ENCODE results near the gene CEP89.

CEP89 gene

DNA sequence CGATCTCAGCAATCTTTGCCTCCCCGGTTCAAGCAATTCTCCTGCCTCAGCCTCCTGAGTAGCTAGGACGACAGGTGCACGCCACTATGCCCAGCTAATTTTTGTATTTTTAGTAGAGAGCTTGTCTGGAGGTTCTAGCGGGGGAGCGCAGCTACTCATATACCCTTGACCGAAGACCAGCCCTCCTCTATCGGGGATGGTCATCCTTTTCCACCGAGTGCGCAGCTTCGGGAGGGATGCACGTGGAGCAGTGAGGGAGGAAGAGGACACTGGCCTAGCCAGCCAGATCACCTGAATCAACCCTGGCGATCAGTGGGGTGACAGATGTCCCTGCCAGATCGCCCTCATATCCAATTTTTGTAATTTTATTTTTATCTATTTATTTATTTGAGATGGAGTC, 109.0 kb downstream of the CEP89 start:
- Histone ChIP-seq H3K4me1 (ENCODE audit: insufficient read depth, low read length, severe bottlenecking) (no peaks in the 10 kb centered on the region), H3K27ac (ENCODE audit: low read depth, low read length, poor library complexity, severe bottlenecking) (no peak overlapping the region), H4K20me1 (ENCODE audit: insufficient read depth, low read length) (no peaks in the 10 kb centered on the region), H3K4me2 (ENCODE audit: low read length) (no peak overlapping the region), H3K9me3 (ENCODE audit: low read length) (no peaks in the 10 kb centered on the region), H3K36me3 (ENCODE audit: insufficient read depth, low read length) (no peaks in the 10 kb centered on the region), H3K4me3 (ENCODE audit: low read depth, low read length, poor library complexity, severe bottlenecking) (no peak overlapping the region), H3K27me3 (ENCODE audit: insufficient read depth, low read length) (no peaks in the 10 kb centered on the region), H3K9ac (ENCODE audit: low read length) (no peak overlapping the region), H3K9me2 (ENCODE audit: low read depth, low read length) (no peaks in the 10 kb centered on the region), H2AFZ (ENCODE audit: low read length) (no peak overlapping the region), H3K79me2 (ENCODE audit: insufficient read depth, low read length) (no peaks in the 10 kb centered on the region), H3F3A (ENCODE audit: insufficient read depth, low read length) (no peaks in the 10 kb centered on the region)
- TF ChIP-seq, protein P1, sequence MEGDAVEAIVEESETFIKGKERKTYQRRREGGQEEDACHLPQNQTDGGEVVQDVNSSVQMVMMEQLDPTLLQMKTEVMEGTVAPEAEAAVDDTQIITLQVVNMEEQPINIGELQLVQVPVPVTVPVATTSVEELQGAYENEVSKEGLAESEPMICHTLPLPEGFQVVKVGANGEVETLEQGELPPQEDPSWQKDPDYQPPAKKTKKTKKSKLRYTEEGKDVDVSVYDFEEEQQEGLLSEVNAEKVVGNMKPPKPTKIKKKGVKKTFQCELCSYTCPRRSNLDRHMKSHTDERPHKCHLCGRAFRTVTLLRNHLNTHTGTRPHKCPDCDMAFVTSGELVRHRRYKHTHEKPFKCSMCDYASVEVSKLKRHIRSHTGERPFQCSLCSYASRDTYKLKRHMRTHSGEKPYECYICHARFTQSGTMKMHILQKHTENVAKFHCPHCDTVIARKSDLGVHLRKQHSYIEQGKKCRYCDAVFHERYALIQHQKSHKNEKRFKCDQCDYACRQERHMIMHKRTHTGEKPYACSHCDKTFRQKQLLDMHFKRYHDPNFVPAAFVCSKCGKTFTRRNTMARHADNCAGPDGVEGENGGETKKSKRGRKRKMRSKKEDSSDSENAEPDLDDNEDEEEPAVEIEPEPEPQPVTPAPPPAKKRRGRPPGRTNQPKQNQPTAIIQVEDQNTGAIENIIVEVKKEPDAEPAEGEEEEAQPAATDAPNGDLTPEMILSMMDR (IDR thresholded peaks at IDR 0.05; ENCODE audit: low read length) = no peak
- TF ChIP-seq EZH2 (IDR thresholded peaks at IDR 0.05; ENCODE audit: borderline replicate concordance, low read length) = no peak

DNA sequence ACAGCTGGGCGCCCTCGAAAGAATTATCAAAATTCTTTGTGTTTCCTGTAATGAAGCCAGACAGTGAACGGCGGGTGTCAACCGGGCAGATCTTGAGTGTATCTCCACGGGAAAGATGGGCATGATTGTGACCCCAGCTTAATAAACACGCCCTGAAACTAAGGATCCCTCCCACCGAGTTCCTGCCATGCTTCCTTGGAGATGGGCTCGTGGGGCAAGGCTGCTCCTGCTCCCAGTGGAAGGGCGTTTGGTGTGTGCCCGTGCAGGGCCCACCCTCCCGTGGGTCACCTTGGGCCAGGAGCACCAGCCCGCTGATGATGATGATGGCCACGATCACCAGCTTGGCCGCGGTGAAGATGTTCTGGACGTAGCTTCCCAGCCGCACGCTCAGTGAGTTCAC, 109.6 kb downstream of the CEP89 start:
- no peaks in the 10 kb centered on the region for H3K9me3 ChIP-seq (ENCODE audit: low read length)
- no peak overlapping the region for H2AFZ ChIP-seq (ENCODE audit: low read length)
- no peak overlapping the region for H3K9ac ChIP-seq (ENCODE audit: low read length)
- no peak overlapping the region for H3K4me2 ChIP-seq (ENCODE audit: low read length)
- no peaks in the 10 kb centered on the region for H3K9me2 ChIP-seq (ENCODE audit: low read depth, low read length)
- no peaks in the 10 kb centered on the region for H3K4me1 ChIP-seq (ENCODE audit: insufficient read depth, low read length, severe bottlenecking)
- H3K27ac ChIP-seq (ENCODE audit: low read depth, low read length, poor library complexity, severe bottlenecking) = no peak overlapping the region
- H3K79me2 ChIP-seq (ENCODE audit: insufficient read depth, low read length) = no peaks in the 10 kb centered on the region
- no peak overlapping the region for H3K4me3 ChIP-seq (ENCODE audit: low read depth, low read length, poor library complexity, severe bottlenecking)
- no peaks in the 10 kb centered on the region for H3K27me3 ChIP-seq (ENCODE audit: insufficient read depth, low read length)
- TF ChIP-seq EZH2 (IDR thresholded peaks at IDR 0.05; ENCODE audit: borderline replicate concordance, low read length) = no peak
- TF ChIP-seq, protein P1 (IDR thresholded peaks at IDR 0.05; ENCODE audit: low read length) = no peak
- no peaks in the 10 kb centered on the region for H3K36me3 ChIP-seq (ENCODE audit: insufficient read depth, low read length)
- H3F3A ChIP-seq (ENCODE audit: insufficient read depth, low read length) = no peaks in the 10 kb centered on the region
- H4K20me1 ChIP-seq (ENCODE audit: insufficient read depth, low read length) = no peaks in the 10 kb centered on the region

DNA sequence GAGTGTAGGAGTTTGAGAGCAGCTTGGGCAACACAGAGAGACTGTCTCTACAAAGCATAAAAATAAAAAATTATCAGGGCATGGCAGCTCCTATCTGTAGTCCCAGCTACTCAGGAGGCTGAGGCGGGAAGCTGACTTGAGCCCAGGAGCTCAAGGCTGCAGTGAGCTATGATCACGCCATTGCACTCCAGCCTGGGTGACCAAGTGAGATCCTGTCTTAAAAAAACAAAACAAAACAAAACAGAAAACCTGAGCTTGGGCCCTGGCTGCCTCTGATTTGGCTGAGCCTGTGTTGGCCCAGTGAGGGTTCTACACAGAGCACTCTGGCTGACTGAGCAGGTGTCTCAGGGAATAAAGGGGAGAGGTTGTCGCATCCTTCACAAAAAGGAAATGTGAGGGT, 110.2 kb downstream of the CEP89 start:
- H3K9me2 ChIP-seq (ENCODE audit: low read depth, low read length) = no peaks in the 10 kb centered on the region
- no peak overlapping the region for H3K4me3 ChIP-seq (ENCODE audit: low read depth, low read length, poor library complexity, severe bottlenecking)
- H3K79me2 ChIP-seq (ENCODE audit: insufficient read depth, low read length) = no peaks in the 10 kb centered on the region
- H2AFZ ChIP-seq (ENCODE audit: low read length) = no peak overlapping the region
- no peaks in the 10 kb centered on the region for H4K20me1 ChIP-seq (ENCODE audit: insufficient read depth, low read length)
- H3K9me3 ChIP-seq (ENCODE audit: low read length) = no peaks in the 10 kb centered on the region
- no peaks in the 10 kb centered on the region for H3K27me3 ChIP-seq (ENCODE audit: insufficient read depth, low read length)
- no peak overlapping the region for H3K4me2 ChIP-seq (ENCODE audit: low read length)
- no peak for TF ChIP-seq EZH2 (IDR thresholded peaks at IDR 0.05; ENCODE audit: borderline replicate concordance, low read length)
- TF ChIP-seq, protein P1 (IDR thresholded peaks at IDR 0.05; ENCODE audit: low read length) = no peak
- H3K36me3 ChIP-seq (ENCODE audit: insufficient read depth, low read length) = no peaks in the 10 kb centered on the region
- H3K4me1 ChIP-seq (ENCODE audit: insufficient read depth, low read length, severe bottlenecking) = no peaks in the 10 kb centered on the region
- H3K27ac ChIP-seq (ENCODE audit: low read depth, low read length, poor library complexity, severe bottlenecking) = no peak overlapping the region
- H3K9ac ChIP-seq (ENCODE audit: low read length) = no peak overlapping the region
- no peaks in the 10 kb centered on the region for H3F3A ChIP-seq (ENCODE audit: insufficient read depth, low read length)
